Panc1 (cell line): ENCODE data around the gene GEMIN4.

Experiments used
- POLR2AphosphoS5 ChIP-seq: IDR thresholded peaks from 2 replicates; pipeline ENCODE4 v1.6.1; 2012; ENCODE audit warnings: mild to moderate bottlenecking, low read depth, low read length, moderate library complexity
- SIN3A ChIP-seq: IDR thresholded peaks from 2 replicates; pipeline ENCODE4 v1.6.1; 2012; ENCODE audit warnings: low read depth, mild to moderate bottlenecking, low read length, moderate library complexity, borderline replicate concordance; ENCODE audit not compliant: insufficient read depth
- TF ChIP-seq, protein P1 (sequence below): fragments of 450-650 bp; IDR thresholded peaks from 2 replicates; pipeline ENCODE4 v1.5.1; 2017; ENCODE audit warnings: mild to moderate bottlenecking
- TF ChIP-seq, protein P2 (sequence below), 2 experiments: IDR thresholded peaks; 2 replicates each; pipeline ENCODE4 v1.6.1; 2011 to 2012; ENCODE audit warnings: low read depth in 2 of 2, control low read depth in 1 of 2, low read length in 1 of 2, mild to moderate bottlenecking in 1 of 2, moderate library complexity in 1 of 2; ENCODE audit not compliant: insufficient read depth in 1 of 2

DNA sequence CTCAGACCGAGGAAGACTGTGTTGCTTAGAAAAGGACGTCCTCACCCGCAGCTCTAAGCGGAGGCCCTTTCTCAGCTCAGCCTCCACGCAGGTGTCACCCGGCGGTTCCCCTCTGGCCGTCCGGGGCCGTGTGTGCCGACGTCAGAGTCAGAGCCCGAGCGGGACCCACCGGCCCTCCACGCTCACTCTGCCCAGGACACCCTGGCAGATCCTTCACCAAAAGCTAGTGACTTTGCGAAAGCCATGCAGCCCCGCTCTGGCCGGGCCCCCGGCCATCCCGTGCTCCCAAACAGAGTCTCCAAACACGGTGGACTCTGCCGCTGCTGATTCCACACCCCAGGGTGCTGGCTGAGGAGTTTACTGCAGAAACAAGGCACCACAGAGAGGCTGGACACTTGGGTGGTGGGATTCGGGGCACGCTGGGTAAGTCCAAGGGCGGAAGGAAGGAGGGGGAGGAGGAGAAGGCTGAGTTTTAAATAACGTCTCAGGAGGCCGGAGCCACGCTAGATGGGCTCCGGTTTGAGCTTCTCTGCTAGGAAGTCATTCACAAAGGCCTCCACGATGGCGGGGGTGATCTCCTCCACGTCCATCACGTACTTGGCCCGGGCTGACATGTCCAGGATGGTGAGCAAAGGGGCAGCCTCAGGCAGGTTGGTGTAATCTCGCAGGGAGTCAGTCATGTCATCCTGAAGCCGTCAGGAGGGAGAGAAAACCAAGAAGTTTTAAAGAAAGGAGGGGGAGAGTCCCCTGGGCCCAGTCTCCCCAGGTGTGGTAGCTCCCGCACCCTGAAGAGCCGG, 48.6 kb upstream of the GEMIN4 start:
- TF ChIP-seq, protein P1, sequence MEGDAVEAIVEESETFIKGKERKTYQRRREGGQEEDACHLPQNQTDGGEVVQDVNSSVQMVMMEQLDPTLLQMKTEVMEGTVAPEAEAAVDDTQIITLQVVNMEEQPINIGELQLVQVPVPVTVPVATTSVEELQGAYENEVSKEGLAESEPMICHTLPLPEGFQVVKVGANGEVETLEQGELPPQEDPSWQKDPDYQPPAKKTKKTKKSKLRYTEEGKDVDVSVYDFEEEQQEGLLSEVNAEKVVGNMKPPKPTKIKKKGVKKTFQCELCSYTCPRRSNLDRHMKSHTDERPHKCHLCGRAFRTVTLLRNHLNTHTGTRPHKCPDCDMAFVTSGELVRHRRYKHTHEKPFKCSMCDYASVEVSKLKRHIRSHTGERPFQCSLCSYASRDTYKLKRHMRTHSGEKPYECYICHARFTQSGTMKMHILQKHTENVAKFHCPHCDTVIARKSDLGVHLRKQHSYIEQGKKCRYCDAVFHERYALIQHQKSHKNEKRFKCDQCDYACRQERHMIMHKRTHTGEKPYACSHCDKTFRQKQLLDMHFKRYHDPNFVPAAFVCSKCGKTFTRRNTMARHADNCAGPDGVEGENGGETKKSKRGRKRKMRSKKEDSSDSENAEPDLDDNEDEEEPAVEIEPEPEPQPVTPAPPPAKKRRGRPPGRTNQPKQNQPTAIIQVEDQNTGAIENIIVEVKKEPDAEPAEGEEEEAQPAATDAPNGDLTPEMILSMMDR = no peak
- TF ChIP-seq, protein P2, sequence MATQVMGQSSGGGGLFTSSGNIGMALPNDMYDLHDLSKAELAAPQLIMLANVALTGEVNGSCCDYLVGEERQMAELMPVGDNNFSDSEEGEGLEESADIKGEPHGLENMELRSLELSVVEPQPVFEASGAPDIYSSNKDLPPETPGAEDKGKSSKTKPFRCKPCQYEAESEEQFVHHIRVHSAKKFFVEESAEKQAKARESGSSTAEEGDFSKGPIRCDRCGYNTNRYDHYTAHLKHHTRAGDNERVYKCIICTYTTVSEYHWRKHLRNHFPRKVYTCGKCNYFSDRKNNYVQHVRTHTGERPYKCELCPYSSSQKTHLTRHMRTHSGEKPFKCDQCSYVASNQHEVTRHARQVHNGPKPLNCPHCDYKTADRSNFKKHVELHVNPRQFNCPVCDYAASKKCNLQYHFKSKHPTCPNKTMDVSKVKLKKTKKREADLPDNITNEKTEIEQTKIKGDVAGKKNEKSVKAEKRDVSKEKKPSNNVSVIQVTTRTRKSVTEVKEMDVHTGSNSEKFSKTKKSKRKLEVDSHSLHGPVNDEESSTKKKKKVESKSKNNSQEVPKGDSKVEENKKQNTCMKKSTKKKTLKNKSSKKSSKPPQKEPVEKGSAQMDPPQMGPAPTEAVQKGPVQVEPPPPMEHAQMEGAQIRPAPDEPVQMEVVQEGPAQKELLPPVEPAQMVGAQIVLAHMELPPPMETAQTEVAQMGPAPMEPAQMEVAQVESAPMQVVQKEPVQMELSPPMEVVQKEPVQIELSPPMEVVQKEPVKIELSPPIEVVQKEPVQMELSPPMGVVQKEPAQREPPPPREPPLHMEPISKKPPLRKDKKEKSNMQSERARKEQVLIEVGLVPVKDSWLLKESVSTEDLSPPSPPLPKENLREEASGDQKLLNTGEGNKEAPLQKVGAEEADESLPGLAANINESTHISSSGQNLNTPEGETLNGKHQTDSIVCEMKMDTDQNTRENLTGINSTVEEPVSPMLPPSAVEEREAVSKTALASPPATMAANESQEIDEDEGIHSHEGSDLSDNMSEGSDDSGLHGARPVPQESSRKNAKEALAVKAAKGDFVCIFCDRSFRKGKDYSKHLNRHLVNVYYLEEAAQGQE (IDR thresholded peaks at IDR 0.05; ENCODE audit: insufficient read depth in 1 of 2, low read depth in 2 of 2, low read length in 1 of 2) = no peak
- TF ChIP-seq POLR2AphosphoS5 (no peak), SIN3A (no peak)
